A172 (cell line): ENCODE results near the gene C11orf98. TPM values are rescaled to one million over a fixed set of nuclear protein-coding genes. Genes with fewer than 3 reads are reported as not detected.
A peak's percentile ranks its signal among the peaks of the same experiment; 100 is the strongest.
"Not testable (repeated sequence)": the region's sequence is repeated elsewhere in the genome, so short reads cannot be mapped to it uniquely, and the experiment has no call there.

ENCODE experiments used
- DNase-seq: peaks from one replicate; pipeline ENCODE4 v3.0.0-alpha.2; 2015; ENCODE audit warnings: low spot score
- total RNA-seq: library from RNA; depleted of rRNA; stranded (reverse); fragments of >200 nt; shearing (Covaris generic); gene quantifications from 2 replicates; pipeline ENCODE4 v1.2.3, GENCODE V29; 2014

Gene C11orf98
- total RNA-seq, 1 experiment from 2014 or later, result 100 TPM

GRCh38 chr11:62650283-62650682, 14.7 kb downstream of the C11orf98 start:
- DNase-seq, result not testable (repeated sequence)

GRCh38 chr11:62649486-62649885, 15.5 kb downstream of the C11orf98 start:
- no peak for DNase-seq

- no peak for DNase-seq
Observed at GRCh38 chr11:62648967-62649364, 16.0 kb downstream of the C11orf98 start.

GRCh38 chr11:62648185-62648966, 16.6 kb downstream of the C11orf98 start:
- no peak for DNase-seq

GRCh38 chr11:62647609-62648005, 17.4 kb downstream of the C11orf98 start:
- no peak for DNase-seq

- no peak for DNase-seq
Observed at GRCh38 chr11:62646825-62647608, 18.0 kb downstream of the C11orf98 start.

- DNase-seq, result peak; percentile 96
Observed at GRCh38 chr11:62645946-62646824, 18.8 kb downstream of the C11orf98 start, which contains the start of gene GANAB. GANAB (minus strand) TSS chr11:62646613; CDS start chr11:62646599, 14 bp downstream.

GRCh38 chr11:62645671-62645945, 19.4 kb downstream of the C11orf98 start:
- DNase-seq, result no peak

GRCh38 chr11:62644220-62644619, 20.8 kb downstream of the C11orf98 start:
- DNase-seq, result no peak

- no peak for DNase-seq
Observed at GRCh38 chr11:62632492-62632891, 32.5 kb downstream of the C11orf98 start.

GRCh38 chr11:62627713-62628112, 37.3 kb downstream of the C11orf98 start:
- DNase-seq, result no peak

GRCh38 chr11:62622476-62623089, 42.4 kb downstream of the C11orf98 start:
- DNase-seq, result no peak

GRCh38 chr11:62621567-62622470, 43.2 kb downstream of the C11orf98 start, which contains the start of gene B3GAT3:
B3GAT3 (minus strand) TSS chr11:62621986; CDS start chr11:62621947, 39 bp downstream.
- DNase-seq, result peak; percentile 98

GRCh38 chr11:62621027-62621566, 43.9 kb downstream of the C11orf98 start:
- no peak for DNase-seq

- DNase-seq, result not testable (repeated sequence)
Observed at GRCh38 chr11:62616957-62617356, 48.1 kb downstream of the C11orf98 start.

GRCh38 chr11:62615521-62615920, 49.5 kb downstream of the C11orf98 start:
- DNase-seq, result no peak

- peak; percentile 54 for DNase-seq
Observed at GRCh38 chr11:62614275-62614674, 50.7 kb downstream of the C11orf98 start.

GRCh38 chr11:62613291-62613778, 51.7 kb downstream of the C11orf98 start:
- DNase-seq, result no peak
